Activated CD4-positive, alpha-beta T cell treated with anti-CD3 and anti-CD28 coated beads, Interleukin-2, amount 10 ng/mL, durations not matched to agents 24 days and 14 days (primary cell): ENCODE results near the gene LHFPL2. TPM values are rescaled to one million over a fixed set of nuclear protein-coding genes. Genes with fewer than 3 reads are reported as not detected.

ENCODE experiments used
- DNase-seq: peaks from one replicate; pipeline ENCODE4 v3.0.0; 2022
- H3K27ac Mint-ChIP-seq: one replicate; pipeline ENCODE4 v1.8.0; 2022; ENCODE audit warnings: mild to moderate bottlenecking, mixed read lengths
- H3K27me3 Mint-ChIP-seq: one replicate; pipeline ENCODE4 v1.8.0; 2022; ENCODE audit warnings: mixed read lengths
- H3K36me3 Mint-ChIP-seq: one replicate; pipeline ENCODE4 v1.8.0; 2022; ENCODE audit warnings: low read depth, mild to moderate bottlenecking, mixed read lengths
- H3K4me1 Mint-ChIP-seq: one replicate; pipeline ENCODE4 v1.8.0; 2021; ENCODE audit warnings: mixed read lengths
- H3K4me3 Mint-ChIP-seq: one replicate; pipeline ENCODE4 v1.8.0; 2022; ENCODE audit warnings: mild to moderate bottlenecking, moderate library complexity, mixed read lengths
- H3K9me3 Mint-ChIP-seq: one replicate; pipeline ENCODE4 v1.8.0; 2021; ENCODE audit warnings: mixed read lengths
- intact Hi-C: fragments of 100-400 bp; cut with micrococcal nuclease; formaldehyde crosslinking; loops from one replicate; pipeline ENCODE4 v1.15.1; 2023
- total RNA-seq: library from RNA; stranded (reverse); gene quantifications from 2 replicates; pipeline ENCODE4 v1.2.3, GENCODE V29; 2022

The LHFPL2 gene
- total RNA-seq, 1 donor from 2014 or later, result 0.30 TPM

- H3K27me3 Mint-ChIP-seq, result peaks cover 17% of the 10 kb centered on the region
- H3K36me3 Mint-ChIP-seq, result no peaks in the 10 kb centered on the region
- DNase-seq, result no peak
- H3K9me3 Mint-ChIP-seq, result no peaks in the 10 kb centered on the region
- no peaks in the 10 kb centered on the region for H3K4me1 Mint-ChIP-seq
- H3K27ac Mint-ChIP-seq, result no peak overlapping the region
- no peak overlapping the region for H3K4me3 Mint-ChIP-seq
- intact Hi-C loops, result no loop called here
Measured at GRCh38 chr5:78611126-78611605, 37.4 kb downstream of the LHFPL2 start.

- Mint-ChIP-seq H3K4me1 (no peaks in the 10 kb centered on the region), H3K4me3 (no peak overlapping the region), H3K9me3 (no peaks in the 10 kb centered on the region), H3K27me3 (peaks cover 13% of the 10 kb centered on the region), H3K27ac (no peak overlapping the region), H3K36me3 (no peaks in the 10 kb centered on the region)
- intact Hi-C loops, result no loop called here
- DNase-seq, result no peak
Measured at GRCh38 chr5:78610636-78611035, 37.9 kb downstream of the LHFPL2 start.

GRCh38 chr5:78610163-78610583 is 38.4 kb downstream of the LHFPL2 start:
- intact Hi-C loops, result no loop called here
- no peak for DNase-seq
- no peak overlapping the region for H3K27ac Mint-ChIP-seq
- peaks cover 13% of the 10 kb centered on the region for H3K27me3 Mint-ChIP-seq
- no peaks in the 10 kb centered on the region for H3K36me3 Mint-ChIP-seq
- no peaks in the 10 kb centered on the region for H3K4me1 Mint-ChIP-seq
- no peaks in the 10 kb centered on the region for H3K9me3 Mint-ChIP-seq
- no peak overlapping the region for H3K4me3 Mint-ChIP-seq

GRCh38 chr5:78607864-78608263 is 40.7 kb downstream of the LHFPL2 start:
- H3K36me3 Mint-ChIP-seq, result no peaks in the 10 kb centered on the region
- H3K27ac Mint-ChIP-seq, result no peak overlapping the region
- no peak overlapping the region for H3K4me3 Mint-ChIP-seq
- H3K9me3 Mint-ChIP-seq, result no peaks in the 10 kb centered on the region
- intact Hi-C loops, result no loop called here
- no peaks in the 10 kb centered on the region for H3K4me1 Mint-ChIP-seq
- DNase-seq, result no peak
- H3K27me3 Mint-ChIP-seq, result peaks cover 7% of the 10 kb centered on the region

GRCh38 chr5:78606241-78606640 is 42.3 kb downstream of the LHFPL2 start:
- H3K4me1 Mint-ChIP-seq, result no peaks in the 10 kb centered on the region
- DNase-seq, result no peak
- no peak overlapping the region for H3K4me3 Mint-ChIP-seq
- no peaks in the 10 kb centered on the region for H3K9me3 Mint-ChIP-seq
- intact Hi-C loops, result no loop called here
- H3K27ac Mint-ChIP-seq, result no peak overlapping the region
- H3K36me3 Mint-ChIP-seq, result no peaks in the 10 kb centered on the region
- H3K27me3 Mint-ChIP-seq, result peaks cover 3% of the 10 kb centered on the region

- Mint-ChIP-seq H3K4me3 (no peak overlapping the region), H3K36me3 (no peaks in the 10 kb centered on the region), H3K27ac (no peak overlapping the region), H3K27me3 (peaks cover 4% of the 10 kb centered on the region), H3K4me1 (no peaks in the 10 kb centered on the region), H3K9me3 (no peaks in the 10 kb centered on the region)
- intact Hi-C loops, result no loop called here
- DNase-seq, result no peak
Measured at GRCh38 chr5:78605611-78606010, 43.0 kb downstream of the LHFPL2 start.

- no peak for DNase-seq
- H3K27me3 Mint-ChIP-seq, result peaks cover 5% of the 10 kb centered on the region
- no peak overlapping the region for H3K4me3 Mint-ChIP-seq
- H3K9me3 Mint-ChIP-seq, result no peaks in the 10 kb centered on the region
- intact Hi-C loops, result no loop called here
- no peaks in the 10 kb centered on the region for H3K36me3 Mint-ChIP-seq
- H3K4me1 Mint-ChIP-seq, result no peaks in the 10 kb centered on the region
- no peak overlapping the region for H3K27ac Mint-ChIP-seq
Measured at GRCh38 chr5:78604689-78605285, 43.8 kb downstream of the LHFPL2 start.

GRCh38 chr5:78603636-78604175 is 44.9 kb downstream of the LHFPL2 start:
- no peaks in the 10 kb centered on the region for H3K4me1 Mint-ChIP-seq
- no peak overlapping the region for H3K27ac Mint-ChIP-seq
- no peaks in the 10 kb centered on the region for H3K36me3 Mint-ChIP-seq
- intact Hi-C loops, result no loop called here
- DNase-seq, result no peak
- no peak overlapping the region for H3K4me3 Mint-ChIP-seq
- H3K9me3 Mint-ChIP-seq, result no peaks in the 10 kb centered on the region
- peaks cover 5% of the 10 kb centered on the region for H3K27me3 Mint-ChIP-seq

GRCh38 chr5:78602400-78602799 is 46.2 kb downstream of the LHFPL2 start:
- no peak for DNase-seq
- Mint-ChIP-seq H3K4me3 (no peak overlapping the region), H3K9me3 (no peaks in the 10 kb centered on the region), H3K36me3 (no peaks in the 10 kb centered on the region), H3K27me3 (peaks cover 5% of the 10 kb centered on the region), H3K4me1 (no peaks in the 10 kb centered on the region), H3K27ac (no peak overlapping the region)
- intact Hi-C loops, result no loop called here

GRCh38 chr5:78601559-78602314 is 46.8 kb downstream of the LHFPL2 start:
- intact Hi-C loops, result no loop called here
- H3K9me3 Mint-ChIP-seq, result no peaks in the 10 kb centered on the region
- H3K4me3 Mint-ChIP-seq, result no peak overlapping the region
- H3K36me3 Mint-ChIP-seq, result no peaks in the 10 kb centered on the region
- H3K4me1 Mint-ChIP-seq, result no peaks in the 10 kb centered on the region
- DNase-seq, result no peak
- no peak overlapping the region for H3K27ac Mint-ChIP-seq
- peaks cover 2% of the 10 kb centered on the region for H3K27me3 Mint-ChIP-seq

GRCh38 chr5:78600687-78601414 is 47.7 kb downstream of the LHFPL2 start:
- peaks cover 6% of the 10 kb centered on the region for H3K27me3 Mint-ChIP-seq
- no peaks in the 10 kb centered on the region for H3K9me3 Mint-ChIP-seq
- no peak overlapping the region for H3K27ac Mint-ChIP-seq
- DNase-seq, result no peak
- no peak overlapping the region for H3K4me3 Mint-ChIP-seq
- intact Hi-C loops, result no loop called here
- H3K4me1 Mint-ChIP-seq, result no peaks in the 10 kb centered on the region
- H3K36me3 Mint-ChIP-seq, result no peaks in the 10 kb centered on the region

- no peaks in the 10 kb centered on the region for H3K9me3 Mint-ChIP-seq
- DNase-seq, result no peak
- no peak overlapping the region for H3K27ac Mint-ChIP-seq
- no peaks in the 10 kb centered on the region for H3K36me3 Mint-ChIP-seq
- no peaks in the 10 kb centered on the region for H3K4me1 Mint-ChIP-seq
- intact Hi-C loops, result no loop called here
- peaks cover 6% of the 10 kb centered on the region for H3K27me3 Mint-ChIP-seq
- no peak overlapping the region for H3K4me3 Mint-ChIP-seq
Measured at GRCh38 chr5:78598973-78599372, 49.6 kb downstream of the LHFPL2 start.

- DNase-seq, result no peak
- intact Hi-C loops, result no loop called here
- H3K9me3 Mint-ChIP-seq, result no peaks in the 10 kb centered on the region
Measured at GRCh38 chr5:78597974-78598371, 50.6 kb downstream of the LHFPL2 start.

More at GRCh38 chr5:78597974-78598371, 50.6 kb downstream of the LHFPL2 start:
- Mint-ChIP-seq H3K27me3 (peaks cover 6% of the 10 kb centered on the region), H3K36me3 (no peaks in the 10 kb centered on the region), H3K27ac (no peak overlapping the region), H3K4me3 (no peak overlapping the region), H3K4me1 (no peaks in the 10 kb centered on the region)
